Neural cell (in vitro differentiated cells): Measurements from ENCODE around the gene CADPS2. TPM values are rescaled to one million over a fixed set of nuclear protein-coding genes. Genes with fewer than 3 reads are reported as not detected.
A peak's percentile ranks its signal among the peaks of the same experiment; 100 is the strongest.

Experiments used
- H2AFZ ChIP-seq: fragments of 200-600, 300-800 bp; sonication (generic), shearing (Covaris generic); 2 replicates; pipeline ENCODE4 v1.6.0; 2014; ENCODE audit warnings: low read depth, mild to moderate bottlenecking, antibody characterized with exemption, low read length, moderate library complexity
- H3F3A ChIP-seq: fragments of 200-600 bp; shearing (Covaris generic); 2 replicates; pipeline ENCODE4 v1.6.1; 2016; ENCODE audit warnings: mild to moderate bottlenecking, moderate library complexity, mixed read lengths, antibody characterized with exemption, low read length; ENCODE audit not compliant: insufficient read depth, poor library complexity, severe bottlenecking
- H3K27ac ChIP-seq: fragments of 200-600, 300-800 bp; sonication (generic), shearing (Covaris generic); 2 replicates; pipeline ENCODE4 v1.5.1; 2014; ENCODE audit warnings: mild to moderate bottlenecking, low read length, moderate library complexity
- H3K27me3 ChIP-seq: fragments of 300-800, 200-600 bp; sonication (generic), shearing (Covaris generic); 2 replicates; pipeline ENCODE4 v1.6.0; 2014; ENCODE audit warnings: mild to moderate bottlenecking, low read depth, low read length, moderate library complexity; ENCODE audit not compliant: insufficient read depth
- H3K36me3 ChIP-seq: fragments of 300-800, 200-600 bp; sonication (generic), shearing (Covaris generic); 2 replicates; pipeline ENCODE4 v1.5.1; 2014; ENCODE audit warnings: mild to moderate bottlenecking, antibody characterized with exemption, low read length, moderate library complexity; ENCODE audit not compliant: insufficient read depth
- H3K4me2 ChIP-seq: fragments of 300-800, 200-600 bp; sonication (generic), shearing (Covaris generic); 2 replicates; pipeline ENCODE4 v1.6.0; 2014; ENCODE audit warnings: mild to moderate bottlenecking, low read length
- H3K4me3 ChIP-seq: fragments of 300-800, 200-600 bp; sonication (generic), shearing (Covaris generic); 2 replicates; pipeline ENCODE4 v1.5.1; 2014; ENCODE audit warnings: mild to moderate bottlenecking, low read length, moderate library complexity
- H3K79me2 ChIP-seq: fragments of 200-600 bp; shearing (Covaris generic); replicated peaks from 2 replicates; pipeline ENCODE4 v1.6.0; 2014; ENCODE audit warnings: mild to moderate bottlenecking, low read length, moderate library complexity; ENCODE audit not compliant: insufficient read depth
- H3K9ac ChIP-seq: fragments of 300-800, 200-600 bp; sonication (generic), shearing (Covaris generic); 2 replicates; pipeline ENCODE4 v1.6.1; 2016; ENCODE audit warnings: mild to moderate bottlenecking, low read length, mixed read lengths
- H3K9me2 ChIP-seq: fragments of 200-600 bp; shearing (Covaris generic); 2 replicates; pipeline ENCODE4 v1.6.1; 2016; ENCODE audit warnings: mild to moderate bottlenecking, low read length, mixed read lengths; ENCODE audit not compliant: insufficient read depth
- H3K9me3 ChIP-seq: fragments of 200-600, 300-800 bp; sonication (generic), shearing (Covaris generic); 2 replicates; pipeline ENCODE4 v1.6.1; 2016; ENCODE audit warnings: mild to moderate bottlenecking, mixed run types, low read length, moderate library complexity, mixed read lengths
- H4K20me1 ChIP-seq: fragments of 200-600 bp; shearing (Covaris generic); 2 replicates; pipeline ENCODE4 v1.6.1; 2016; ENCODE audit warnings: mild to moderate bottlenecking, mixed run types; ENCODE audit not compliant: insufficient read depth
- CTCF ChIP-seq: fragments of 450-650 bp; IDR thresholded peaks from 2 replicates; pipeline ENCODE4 v1.5.1; 2014; ENCODE audit warnings: antibody characterized with exemption, mild to moderate bottlenecking, moderate library complexity; ENCODE audit not compliant: poor library complexity, severe bottlenecking
- EP300 ChIP-seq: fragments of 450-650 bp; conservative IDR thresholded peaks from 2 replicates; pipeline ENCODE4 v1.6.1; 2014; ENCODE audit warnings: antibody characterized with exemption, mild to moderate bottlenecking, moderate library complexity; ENCODE audit not compliant: poor library complexity, severe bottlenecking
- EZH2 ChIP-seq: fragments of 200-600, 300-800 bp; shearing (Covaris generic), sonication (generic); IDR thresholded peaks from 2 replicates; pipeline ENCODE4 v1.6.1; 2014; ENCODE audit warnings: antibody characterized with exemption, low read length, borderline replicate concordance, mild to moderate bottlenecking; ENCODE audit not compliant: insufficient read depth, poor library complexity, severe bottlenecking
- MXI1 ChIP-seq: fragments of 450-650 bp; conservative IDR thresholded peaks from 2 replicates; pipeline ENCODE4 v1.6.1; 2014; ENCODE audit warnings: antibody characterized with exemption, mild to moderate bottlenecking; ENCODE audit not compliant: poor library complexity, severe bottlenecking
- POLR2AphosphoS5 ChIP-seq: IDR thresholded peaks from 2 replicates; pipeline ENCODE4 v1.6.1; 2012
- RAD21 ChIP-seq: fragments of 450-650 bp; conservative IDR thresholded peaks from 2 replicates; pipeline ENCODE4 v1.6.1; 2014; ENCODE audit warnings: antibody characterized with exemption, mild to moderate bottlenecking, moderate library complexity
- SMC3 ChIP-seq: fragments of 450-650 bp; conservative IDR thresholded peaks from 2 replicates; pipeline ENCODE4 v1.6.1; 2014; ENCODE audit warnings: antibody characterized with exemption, mild to moderate bottlenecking, moderate library complexity; ENCODE audit not compliant: poor library complexity
- TAF1 ChIP-seq: IDR thresholded peaks from 2 replicates; pipeline ENCODE4 v1.6.1; 2012; ENCODE audit warnings: low read depth
- polyA plus RNA-seq: library from polyadenylated mRNA; depleted of rRNA; stranded (reverse); fragments of >200 nt; gene quantifications from 2 replicates; pipeline ENCODE4 v1.2.3, GENCODE V29; 2014
- TF ChIP-seq, protein P1 (sequence below): IDR thresholded peaks from 2 replicates; pipeline ENCODE4 v1.6.1; 2012; ENCODE audit warnings: borderline replicate concordance

The CADPS2 gene
- polyA plus RNA-seq, 1 donor from 2014 or later, result 5.9 TPM

DNA sequence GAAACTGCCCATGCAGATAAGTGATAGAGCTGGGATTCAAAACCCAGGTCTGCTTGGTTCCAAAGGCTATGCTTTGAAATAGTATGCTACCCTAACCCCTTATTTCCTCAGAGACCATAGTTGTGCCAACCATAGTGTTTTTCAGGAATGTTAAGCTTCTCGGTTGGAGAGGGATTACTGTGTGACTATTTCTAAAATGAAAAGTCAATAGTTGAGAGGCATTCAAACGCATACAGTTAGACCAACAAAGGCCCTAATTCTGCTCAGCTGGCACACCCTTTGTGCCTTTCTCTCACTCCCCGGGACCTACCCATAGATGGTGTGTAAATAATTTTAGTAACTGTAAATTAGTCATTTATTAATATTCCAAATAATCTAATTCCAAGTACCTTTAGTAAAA lies 118.9 kb downstream of the CADPS2 start:
- Histone ChIP-seq H3K79me2 (no peaks in the 10 kb centered on the region), H3K4me3 (no peak overlapping the region), H4K20me1 (no peaks in the 10 kb centered on the region), H3F3A (no peaks in the 10 kb centered on the region), H2AFZ (no peak overlapping the region), H3K4me2 (no peak overlapping the region), H3K9me3 (no peaks in the 10 kb centered on the region), H3K9me2 (no peaks in the 10 kb centered on the region), H3K36me3 (no peaks in the 10 kb centered on the region), H3K9ac (no peak overlapping the region), H3K27me3 (no peaks in the 10 kb centered on the region), H3K27ac (no peak overlapping the region)
- TF ChIP-seq TAF1 (no peak), RAD21 (no peak), EZH2 (no peak), POLR2AphosphoS5 (no peak), MXI1 (no peak), SMC3 (no peak), CTCF (no peak), EP300 (no peak)
- TF ChIP-seq, protein P1, sequence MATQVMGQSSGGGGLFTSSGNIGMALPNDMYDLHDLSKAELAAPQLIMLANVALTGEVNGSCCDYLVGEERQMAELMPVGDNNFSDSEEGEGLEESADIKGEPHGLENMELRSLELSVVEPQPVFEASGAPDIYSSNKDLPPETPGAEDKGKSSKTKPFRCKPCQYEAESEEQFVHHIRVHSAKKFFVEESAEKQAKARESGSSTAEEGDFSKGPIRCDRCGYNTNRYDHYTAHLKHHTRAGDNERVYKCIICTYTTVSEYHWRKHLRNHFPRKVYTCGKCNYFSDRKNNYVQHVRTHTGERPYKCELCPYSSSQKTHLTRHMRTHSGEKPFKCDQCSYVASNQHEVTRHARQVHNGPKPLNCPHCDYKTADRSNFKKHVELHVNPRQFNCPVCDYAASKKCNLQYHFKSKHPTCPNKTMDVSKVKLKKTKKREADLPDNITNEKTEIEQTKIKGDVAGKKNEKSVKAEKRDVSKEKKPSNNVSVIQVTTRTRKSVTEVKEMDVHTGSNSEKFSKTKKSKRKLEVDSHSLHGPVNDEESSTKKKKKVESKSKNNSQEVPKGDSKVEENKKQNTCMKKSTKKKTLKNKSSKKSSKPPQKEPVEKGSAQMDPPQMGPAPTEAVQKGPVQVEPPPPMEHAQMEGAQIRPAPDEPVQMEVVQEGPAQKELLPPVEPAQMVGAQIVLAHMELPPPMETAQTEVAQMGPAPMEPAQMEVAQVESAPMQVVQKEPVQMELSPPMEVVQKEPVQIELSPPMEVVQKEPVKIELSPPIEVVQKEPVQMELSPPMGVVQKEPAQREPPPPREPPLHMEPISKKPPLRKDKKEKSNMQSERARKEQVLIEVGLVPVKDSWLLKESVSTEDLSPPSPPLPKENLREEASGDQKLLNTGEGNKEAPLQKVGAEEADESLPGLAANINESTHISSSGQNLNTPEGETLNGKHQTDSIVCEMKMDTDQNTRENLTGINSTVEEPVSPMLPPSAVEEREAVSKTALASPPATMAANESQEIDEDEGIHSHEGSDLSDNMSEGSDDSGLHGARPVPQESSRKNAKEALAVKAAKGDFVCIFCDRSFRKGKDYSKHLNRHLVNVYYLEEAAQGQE, result no peak

DNA sequence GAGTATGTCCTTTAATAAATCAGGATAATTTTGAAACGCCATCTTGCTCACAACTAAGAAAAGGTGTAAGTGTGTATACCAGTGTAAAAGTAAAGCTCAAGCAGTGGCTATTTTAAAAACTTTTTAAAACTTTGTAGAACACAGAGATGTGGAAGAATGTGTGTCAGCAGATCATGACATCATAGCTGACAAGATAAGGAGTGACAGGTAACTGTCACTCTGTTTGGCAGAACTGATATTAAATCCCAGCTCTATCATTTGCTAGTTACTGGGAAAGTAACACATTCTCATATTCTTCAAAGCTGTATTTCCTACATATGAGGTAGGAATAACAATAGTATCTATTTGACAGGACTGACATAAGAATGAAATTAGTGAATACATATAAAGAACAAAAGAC lies 119.7 kb downstream of the CADPS2 start:
- Histone ChIP-seq H3K9me2 (no peaks in the 10 kb centered on the region), H3K9me3 (no peaks in the 10 kb centered on the region), H3K27me3 (no peaks in the 10 kb centered on the region), H3K79me2 (no peaks in the 10 kb centered on the region), H3F3A (no peaks in the 10 kb centered on the region), H2AFZ (no peak overlapping the region), H3K4me3 (no peak overlapping the region), H3K36me3 (no peaks in the 10 kb centered on the region), H3K9ac (no peak overlapping the region), H3K4me2 (no peak overlapping the region), H3K27ac (no peak overlapping the region), H4K20me1 (no peaks in the 10 kb centered on the region)
- TF ChIP-seq POLR2AphosphoS5 (peak; percentile 22), CTCF (no peak), EP300 (peak; percentile 59), MXI1 (no peak), TAF1 (no peak), EZH2 (no peak), SMC3 (no peak), RAD21 (no peak)
- TF ChIP-seq, protein P1, result no peak
